Fibroblast of skin of right biceps (primary cell): ENCODE results near the gene BTG4.

Experiments used
- DNase-seq: peaks from one replicate; pipeline ENCODE4 v3.0.0-alpha.2; 2013

The BTG4 gene

DNA sequence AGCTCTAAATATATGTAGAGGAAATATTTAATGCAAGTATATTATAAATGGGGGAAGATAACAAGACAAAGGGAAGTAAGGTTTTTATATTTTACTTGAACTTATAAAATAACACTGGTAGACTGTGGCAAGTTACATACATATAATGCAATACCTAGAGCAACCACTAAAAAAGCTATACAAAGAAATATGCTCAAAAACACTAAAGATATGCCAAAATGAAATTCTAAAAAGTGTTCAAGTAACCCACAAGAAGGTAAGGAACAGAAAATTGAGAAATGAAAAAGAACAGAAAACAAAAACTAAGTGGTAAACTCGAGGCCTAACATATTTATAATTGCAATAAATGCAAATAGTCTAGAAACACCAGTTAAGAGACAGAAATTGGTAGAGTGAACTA, 32.5 kb downstream of the BTG4 start:
- no peak for DNase-seq

DNA sequence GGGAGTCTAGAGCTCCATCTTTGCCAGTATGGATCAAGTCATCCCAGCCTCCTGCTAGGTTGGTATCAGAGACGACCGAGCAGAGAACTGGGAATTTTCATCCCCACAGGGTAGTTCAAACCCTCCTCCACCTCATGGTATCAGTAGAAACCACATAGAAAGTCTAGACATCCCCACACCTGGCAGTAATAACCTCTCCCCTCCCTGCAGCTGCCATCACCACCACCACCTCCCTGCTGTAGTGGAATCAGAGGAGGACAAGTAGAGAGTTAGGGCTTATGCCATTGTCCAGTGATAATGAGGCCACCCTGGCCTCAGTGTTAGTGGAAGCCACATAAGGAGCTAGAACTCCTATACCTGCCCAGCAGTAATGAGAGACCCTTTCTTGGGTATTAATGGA, 34.3 kb downstream of the BTG4 start:
- DNase-seq: no peak

DNA sequence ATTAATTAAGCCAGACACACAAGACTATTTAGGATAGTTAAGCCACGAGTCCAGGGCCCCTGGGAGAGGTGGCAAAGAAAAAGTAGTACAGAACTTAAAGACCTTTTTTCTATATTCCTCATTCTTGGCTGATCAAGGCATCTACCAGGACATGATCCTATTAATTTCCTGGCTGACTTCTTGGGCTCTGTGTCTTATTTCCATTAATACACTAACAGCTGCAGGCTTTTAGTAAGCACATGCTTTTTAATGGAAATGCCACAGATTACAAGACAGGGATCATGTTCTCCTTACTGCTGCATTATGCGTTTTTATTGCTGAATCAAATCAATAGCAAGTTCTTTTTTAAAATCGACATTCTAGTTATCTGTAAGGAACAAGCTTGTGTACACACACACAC, 35.2 kb downstream of the BTG4 start:
- DNase-seq: no peak

DNA sequence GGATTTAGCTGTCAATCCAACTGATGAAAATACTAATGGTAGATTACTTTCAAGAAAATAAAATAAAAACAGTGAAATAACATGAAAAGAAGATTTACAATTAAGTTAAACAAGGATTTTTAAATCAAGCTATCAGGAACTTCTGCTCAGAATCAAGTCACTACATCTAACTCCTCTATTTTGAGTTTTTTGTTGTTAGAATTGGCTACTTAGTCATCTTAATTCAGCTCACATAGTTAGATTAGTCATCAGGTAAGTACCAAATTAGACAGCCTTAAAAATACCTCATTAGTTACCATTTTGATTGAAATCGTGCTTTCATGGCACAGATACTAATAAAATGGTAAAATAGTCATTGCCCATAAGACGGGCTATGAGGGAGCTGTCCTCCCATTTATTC, 35.8 kb downstream of the BTG4 start:
- DNase-seq: peak; percentile 36

DNA sequence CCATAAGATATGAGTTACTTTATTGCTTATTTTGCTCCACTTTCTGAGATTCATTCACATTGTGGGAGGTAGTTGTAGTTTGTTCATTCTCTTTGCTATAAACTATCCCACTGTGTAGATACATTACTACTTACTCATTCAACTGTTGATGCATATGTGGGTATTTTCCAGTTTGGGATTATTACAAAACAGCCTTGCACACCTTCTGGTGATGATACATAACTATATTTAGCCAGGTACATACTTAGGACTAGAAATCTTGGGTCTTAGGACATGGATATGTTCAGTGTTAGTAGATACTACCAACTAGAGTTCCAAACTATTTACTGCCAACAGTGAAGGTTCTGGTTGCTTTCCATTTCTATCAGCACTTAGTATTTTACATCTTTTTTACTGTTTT, 37.8 kb downstream of the BTG4 start:
- DNase-seq: no peak

DNA sequence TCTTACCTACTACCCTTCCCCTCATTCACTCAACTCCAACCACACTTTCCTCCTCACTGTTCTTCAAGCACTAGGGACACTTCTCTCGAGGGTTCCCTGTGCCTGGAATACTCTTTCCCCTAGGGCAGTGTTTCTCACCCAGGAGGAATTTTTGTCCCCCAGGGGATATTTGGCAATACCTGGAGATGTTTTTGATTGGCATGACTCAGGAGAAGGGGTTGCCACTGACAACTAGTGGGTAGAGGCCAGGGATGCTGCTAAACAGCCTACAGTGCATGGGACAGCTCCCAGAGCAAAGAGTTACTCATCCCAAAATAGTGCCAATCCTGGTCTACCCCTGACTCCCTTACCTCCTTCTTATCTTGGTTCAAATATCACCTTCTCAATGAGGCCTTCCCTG, 40.0 kb downstream of the BTG4 start:
- peak; percentile 11 for DNase-seq

DNA sequence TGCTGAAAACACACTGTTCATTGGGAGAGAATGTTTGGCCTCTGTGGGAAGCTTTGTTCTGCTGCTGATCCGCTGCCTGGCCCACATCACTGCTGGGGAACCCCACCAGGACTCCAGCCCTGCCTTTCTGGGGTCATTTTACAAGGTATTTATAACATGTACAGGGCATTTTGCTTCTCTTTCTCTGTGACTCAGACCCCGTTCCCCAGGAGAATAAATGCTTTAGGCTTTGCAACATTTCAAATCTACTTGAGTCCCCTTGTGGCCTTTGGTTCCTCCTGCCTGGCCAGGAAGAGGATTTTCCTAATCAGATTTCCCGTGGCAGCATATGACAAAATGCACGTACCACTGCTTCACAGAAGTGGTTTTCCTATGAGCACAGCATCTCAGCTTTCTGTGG, 43.0 kb downstream of the BTG4 start:
- peak; percentile 65 for DNase-seq

DNA sequence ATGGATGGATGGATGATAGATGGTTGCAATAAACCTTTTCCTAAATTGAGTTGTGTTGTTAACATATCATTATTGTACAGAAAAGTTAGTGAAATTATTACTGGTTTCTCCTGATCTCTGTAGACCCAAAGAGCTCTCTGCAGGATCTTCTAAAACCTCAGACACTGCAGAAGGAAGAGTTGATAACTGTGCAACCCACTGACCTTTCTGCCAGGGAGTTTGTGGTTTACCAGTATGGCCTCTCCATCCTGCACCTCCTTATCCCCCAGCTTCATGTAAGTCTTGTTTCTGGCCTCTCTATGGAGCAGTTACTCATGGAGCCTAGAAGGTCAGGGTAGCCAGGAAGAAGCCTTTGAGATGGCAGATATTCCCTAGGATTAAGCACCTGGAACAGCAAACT, 45.6 kb downstream of the BTG4 start:
- no peak for DNase-seq

DNA sequence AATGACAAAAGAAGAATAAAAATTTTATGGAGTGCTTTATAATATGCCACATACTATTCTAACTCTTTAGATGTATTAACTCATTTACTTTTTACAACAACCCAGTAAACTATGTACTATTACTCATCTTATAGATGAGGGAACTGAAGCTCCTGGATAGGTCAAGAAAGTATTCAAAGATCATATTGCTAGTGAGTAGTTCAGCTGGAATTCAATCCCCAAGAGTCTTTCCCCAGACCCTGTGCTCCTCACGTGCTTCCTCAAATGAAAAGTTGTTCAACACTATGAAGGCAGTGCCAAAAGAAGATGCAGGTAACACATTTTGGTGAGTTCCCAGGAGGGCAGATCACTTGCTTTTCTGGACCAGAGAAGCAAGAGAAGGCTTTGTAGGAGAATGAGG, 46.8 kb downstream of the BTG4 start:
- DNase-seq: peak; percentile 86

DNA sequence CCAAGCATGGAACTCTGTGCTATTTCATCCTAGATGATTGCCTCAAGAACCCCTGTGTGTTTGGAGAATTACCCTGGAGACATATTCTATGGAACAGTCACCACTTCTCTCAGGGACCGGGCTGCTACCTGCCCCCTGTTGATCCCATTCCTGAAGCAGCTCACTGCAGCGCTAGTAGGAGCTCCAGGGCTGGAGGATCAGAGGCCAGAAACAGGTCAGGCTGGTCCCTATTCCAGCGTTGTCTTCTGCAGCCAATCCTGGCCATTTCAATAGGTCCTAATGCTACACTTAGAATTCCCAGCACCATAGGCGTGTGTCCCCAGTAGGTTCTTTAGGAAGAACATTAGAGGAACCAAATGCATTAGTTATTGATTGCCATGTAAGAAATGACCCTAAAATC, 48.9 kb downstream of the BTG4 start:
- no peak for DNase-seq

DNA sequence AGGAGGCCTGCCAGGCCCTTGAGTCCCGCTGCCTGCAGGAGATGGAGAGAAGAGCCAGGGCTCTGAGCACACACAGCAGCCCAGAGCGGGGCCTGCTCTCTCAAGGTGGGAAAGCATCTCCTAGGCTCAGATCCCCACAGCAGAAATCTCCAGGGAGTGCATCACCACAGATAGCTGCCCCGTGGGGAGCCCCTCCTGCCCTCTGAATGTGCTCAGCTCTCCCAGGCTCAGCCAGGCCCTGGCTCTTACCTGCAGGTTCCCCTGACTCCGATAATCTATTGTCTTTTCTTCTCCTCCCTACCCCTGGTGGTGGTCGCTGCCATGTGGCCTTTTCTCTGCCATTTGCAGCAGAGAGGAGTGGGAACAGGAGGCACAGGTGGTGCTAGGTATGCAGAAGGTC, 49.9 kb downstream of the BTG4 start:
- no peak for DNase-seq

DNA sequence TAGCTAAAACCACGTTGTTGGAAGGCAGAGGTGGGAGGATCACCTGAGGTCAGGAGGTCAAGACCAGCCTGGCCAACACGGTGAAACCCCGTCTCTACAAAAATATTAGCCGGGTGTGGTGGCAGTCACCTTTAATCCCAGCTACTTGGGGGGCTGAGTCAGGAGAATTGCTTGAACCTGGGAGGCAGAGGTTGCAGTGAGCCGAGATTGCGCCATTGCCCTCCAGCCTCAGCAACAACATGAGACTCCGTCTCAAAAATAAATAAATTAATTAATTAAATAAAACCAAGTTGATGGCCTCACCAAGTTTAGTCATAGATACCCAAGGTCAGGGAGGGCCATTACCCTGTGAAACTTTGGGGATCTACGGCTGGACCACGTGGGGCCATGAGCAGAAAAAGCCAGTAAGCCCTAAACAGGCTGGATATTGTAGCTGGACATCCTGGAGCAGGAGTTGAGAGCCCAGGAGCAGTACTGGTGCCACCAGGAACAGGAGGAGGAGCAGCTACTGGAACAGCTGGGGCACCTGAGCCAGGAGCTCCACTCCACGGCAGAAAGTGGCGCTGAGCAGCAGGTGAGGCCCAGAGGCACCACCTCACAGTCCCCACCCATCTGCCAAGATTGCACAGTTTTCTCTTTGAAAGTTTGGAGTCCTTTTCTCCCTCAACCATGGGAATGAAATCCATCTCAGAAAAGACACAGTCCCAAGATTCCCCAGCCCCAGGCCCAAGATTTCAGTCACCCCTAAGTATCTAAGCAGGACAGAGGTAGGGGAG, 50.5 kb downstream of the BTG4 start:
- DNase-seq: no peak

DNA sequence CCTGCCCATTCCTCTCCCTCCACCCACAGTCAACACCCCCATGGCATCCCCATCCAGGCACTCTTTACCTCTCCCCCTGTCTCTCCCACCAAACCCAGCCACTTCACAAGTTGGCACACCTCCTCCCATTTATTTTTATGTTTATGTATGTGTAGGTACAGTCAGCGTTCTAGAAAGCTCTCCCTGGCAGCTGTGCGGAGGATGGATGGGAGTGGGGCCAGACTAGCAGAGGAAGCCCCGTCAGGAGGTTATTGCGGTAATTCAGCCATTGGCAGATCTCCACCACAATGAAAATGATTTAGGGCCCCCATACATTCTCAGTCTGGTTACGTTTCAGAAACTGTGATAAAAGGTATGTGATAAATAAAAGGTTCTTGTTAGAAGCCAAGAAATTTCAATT, 51.3 kb downstream of the BTG4 start:
- peak; percentile 68 for DNase-seq

DNA sequence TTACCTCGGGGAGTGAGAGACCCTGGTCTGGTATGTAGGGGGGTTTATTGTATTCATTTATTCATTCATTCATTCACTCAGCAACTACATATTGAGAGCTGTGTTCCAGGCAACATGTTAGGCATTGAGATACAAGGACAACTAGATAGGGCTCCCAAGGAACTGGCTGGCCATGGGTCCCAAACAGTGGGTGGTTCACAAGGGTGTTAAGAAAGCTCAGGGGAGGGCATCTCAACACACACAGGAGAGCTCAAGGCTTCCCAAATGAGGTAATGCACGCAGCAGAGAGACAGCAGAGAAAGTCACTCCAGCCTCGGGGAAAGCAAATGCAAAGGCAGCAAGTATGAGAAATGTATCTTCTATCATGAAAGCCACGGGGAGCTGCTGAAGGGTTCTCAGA, 51.8 kb downstream of the BTG4 start:
- DNase-seq: no peak

DNA sequence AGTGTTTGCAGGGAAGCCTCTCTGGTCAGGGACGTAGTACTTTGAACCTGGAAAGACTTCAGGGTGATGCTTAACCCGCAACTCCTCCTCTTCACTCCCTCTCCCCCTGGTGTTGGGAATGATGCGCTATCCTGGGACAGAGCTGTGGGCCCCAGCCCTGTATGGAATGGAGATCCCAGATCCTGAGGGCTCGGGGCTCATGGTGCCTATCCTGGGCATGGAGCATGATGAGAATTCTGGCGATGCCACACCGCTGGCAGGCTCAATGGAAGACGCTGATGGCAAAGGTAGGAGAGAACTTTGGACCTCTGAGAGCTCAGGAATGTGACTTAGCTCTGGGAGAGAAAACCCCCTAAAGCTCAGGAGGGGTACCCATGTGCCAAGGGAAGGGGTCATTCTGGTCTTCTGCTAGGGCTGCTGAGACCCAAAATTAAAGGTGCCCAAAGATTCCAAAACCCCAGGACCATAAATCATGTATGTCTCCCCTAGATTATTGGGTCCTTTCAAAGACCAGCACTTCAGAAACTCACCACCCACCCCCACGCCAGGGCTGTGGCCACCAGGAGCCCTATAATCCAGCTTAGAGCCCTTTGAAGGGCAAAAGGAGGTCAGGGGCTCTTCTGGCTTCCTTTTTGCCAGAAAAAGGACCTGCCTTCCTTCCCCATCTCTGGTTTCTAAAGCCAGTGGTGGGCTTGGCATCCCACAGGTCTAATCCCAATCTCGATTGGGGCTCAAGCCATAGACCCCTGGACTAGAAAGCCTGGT, 52.5 kb downstream of the BTG4 start:
- no peak for DNase-seq

DNA sequence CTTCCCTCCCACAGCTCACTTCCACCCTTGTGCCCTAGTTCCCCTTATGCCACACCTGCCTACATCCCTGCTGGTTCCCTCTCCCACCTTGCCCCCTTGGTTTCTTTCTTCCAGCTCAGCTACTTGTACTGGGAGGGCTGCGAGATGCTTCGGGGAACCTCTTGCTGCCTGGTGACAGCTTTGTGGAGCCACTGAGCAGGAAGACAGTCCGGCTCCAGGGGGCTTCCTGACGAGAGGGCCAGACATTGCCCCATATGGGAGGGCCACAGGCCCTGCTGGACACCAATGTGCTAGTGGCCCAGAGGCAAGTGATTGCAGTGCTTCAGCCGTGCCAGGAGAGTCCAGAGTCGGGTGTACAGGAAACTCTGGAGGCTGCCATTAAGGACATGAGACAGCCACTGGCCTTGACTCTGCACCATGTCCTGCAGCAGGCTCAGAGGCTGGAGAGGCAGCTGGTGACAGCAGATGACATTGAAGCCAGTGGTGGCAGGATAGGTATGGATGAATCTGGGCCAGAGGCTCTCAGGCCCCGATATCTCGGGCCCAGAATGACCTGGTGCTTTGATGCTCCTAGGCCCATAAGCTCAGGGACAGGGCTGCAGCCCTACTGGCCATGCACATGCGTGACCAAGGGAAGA, 54.3 kb downstream of the BTG4 start:
- no peak for DNase-seq

DNA sequence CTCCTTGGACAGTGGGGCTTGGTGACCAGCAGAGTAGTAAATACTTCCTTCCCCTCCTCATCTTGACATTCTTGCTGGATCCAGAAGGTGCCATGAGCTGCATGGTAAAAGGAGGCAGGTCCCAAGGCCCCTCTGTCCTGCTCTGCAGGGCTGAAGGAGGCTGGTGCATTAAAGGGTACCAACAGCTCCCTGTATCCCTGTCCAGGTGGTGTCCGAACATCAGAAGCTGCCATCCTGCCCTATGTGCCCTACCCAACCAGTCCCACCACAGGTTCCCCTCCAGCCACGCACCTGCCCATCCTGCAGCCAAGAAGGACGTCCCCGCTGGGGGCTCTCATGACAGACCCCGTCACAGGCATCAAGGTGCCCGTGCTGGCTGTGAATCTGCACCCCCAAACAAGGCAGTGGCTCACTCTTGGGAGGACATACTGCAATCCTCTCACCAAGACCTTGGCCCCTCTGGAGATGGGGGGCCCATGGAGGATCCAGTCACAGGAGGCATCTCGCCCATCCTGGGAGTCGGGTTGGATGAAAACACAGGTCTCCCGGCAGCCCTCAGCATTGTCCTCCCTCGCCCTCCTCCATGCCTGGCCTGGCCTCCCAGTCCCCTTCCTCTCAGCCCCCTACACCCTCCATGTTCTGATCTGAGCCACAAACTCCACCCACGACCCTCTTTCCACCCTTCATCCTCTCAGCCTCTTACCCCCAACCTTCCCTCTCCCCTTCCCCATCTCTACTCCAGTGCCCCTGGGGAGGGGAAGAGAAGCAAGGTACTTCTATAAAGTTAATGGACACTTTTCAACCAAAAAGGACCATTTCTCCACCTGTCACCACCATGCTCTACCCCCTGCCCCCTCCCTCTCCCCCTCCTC, 55.1 kb downstream of the BTG4 start:
- no peak for DNase-seq

DNA sequence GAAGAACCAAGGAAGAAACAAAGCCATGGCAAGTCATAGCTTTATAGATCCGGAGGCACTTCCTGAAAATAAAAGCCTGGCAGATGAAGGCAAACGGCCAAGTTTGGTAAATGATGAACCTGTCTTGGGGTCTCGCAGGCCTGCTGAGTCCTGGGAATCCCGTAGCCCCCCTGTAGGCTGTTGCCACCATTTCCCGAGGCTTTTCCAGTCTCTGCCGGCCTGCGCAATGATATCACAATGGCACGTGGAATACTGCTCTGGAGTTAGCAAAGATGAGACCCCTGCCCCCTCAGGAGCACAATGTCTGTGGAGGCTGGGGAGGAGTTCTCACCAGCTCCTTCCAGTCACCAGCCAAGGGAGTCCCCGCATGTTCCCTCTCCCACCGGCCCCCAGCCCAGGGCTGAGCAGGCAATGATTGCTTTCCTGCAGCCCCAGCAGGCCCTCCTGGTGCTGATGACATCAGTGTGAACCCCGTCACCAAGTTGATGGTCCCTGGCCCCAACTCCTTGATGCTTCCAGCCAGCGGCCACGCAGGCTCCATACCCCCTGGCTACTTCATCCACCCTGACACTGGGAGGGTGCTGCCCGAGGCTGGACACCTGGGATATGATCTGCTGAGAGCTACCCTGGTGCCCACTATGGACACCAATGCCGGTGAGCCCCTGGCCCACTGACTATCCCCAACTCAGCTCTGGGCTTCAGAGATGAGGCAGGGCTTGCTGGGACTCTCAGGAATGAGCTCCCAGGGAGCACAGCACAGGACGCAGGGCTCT, 55.9 kb downstream of the BTG4 start:
- no peak for DNase-seq

DNA sequence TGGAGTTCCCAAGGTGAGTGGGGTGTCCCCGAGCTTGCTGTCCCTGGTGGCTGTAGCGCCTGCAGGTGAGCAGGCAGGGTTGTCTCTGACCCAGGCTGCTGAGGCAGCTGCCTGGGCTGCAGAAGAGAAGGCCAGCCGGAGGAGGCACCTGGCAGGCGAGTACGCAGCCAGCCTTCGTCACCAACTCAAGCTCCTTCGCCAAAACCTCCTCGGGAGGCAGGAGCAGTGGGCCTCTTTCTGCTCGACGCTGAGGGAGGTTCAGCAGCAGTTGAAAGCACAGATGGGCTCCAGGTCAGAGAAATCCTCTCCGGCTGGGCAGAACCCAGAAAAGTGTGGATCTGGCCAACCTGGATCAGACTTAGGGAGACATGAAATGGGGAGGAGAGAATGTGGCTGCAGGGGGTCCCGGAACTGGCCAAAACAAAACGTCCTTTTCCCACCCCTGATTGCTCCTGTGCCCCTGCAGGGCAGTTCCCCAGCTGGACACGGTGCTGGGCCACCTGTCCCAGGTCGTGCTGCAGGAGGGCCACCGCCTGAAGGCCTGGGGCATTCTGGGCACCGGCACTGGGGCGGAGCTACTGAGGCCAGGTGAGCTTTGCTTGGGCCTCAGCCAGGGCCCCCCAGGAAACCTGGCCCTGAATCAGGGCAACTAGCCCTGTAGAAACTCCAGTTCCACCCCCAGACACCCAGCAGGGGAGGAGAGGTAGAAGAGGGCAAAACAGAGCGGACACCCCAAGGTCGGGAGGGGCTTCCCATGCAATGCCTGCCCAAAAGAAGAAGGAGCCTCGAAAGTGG, 56.7 kb downstream of the BTG4 start:
- no peak for DNase-seq

DNA sequence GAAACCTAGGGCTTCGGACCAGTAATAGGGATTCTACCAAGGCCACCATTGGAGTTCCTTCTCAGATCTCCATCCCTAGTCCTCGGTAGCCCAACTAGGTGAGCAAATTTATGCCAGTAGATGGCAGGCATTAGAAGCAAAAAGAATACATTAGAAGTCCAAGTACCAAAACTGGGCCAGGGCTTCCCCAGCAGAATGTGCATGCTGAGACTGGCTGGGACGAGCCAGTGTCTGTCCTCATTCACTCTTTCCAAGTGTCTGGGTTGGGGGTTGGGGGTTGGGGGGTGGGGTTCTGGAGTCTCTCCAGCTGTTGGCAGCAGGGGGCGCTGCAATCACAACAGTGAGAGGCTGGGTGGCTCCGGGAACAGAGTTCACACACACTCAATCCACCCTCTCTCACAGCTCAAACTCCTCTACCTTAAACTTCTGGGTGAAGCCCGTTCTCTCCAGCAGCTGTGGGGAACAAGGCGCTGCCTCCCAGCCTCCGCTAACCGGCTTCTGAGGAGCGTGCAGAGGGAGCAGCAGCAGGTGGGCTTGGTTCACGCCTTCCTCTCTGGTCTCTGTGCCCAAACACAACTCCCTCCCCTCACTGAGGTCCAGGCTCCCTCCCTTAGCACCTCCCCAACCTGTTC, 57.5 kb downstream of the BTG4 start:
- DNase-seq: peak; percentile 74
